Omental fat pad (tissue), 4 donors: ENCODE measurements around the gene ATP13A1. TPM values are rescaled to one million over a fixed set of nuclear protein-coding genes. Genes with fewer than 3 reads are reported as not detected.
A peak's percentile ranks its signal among the peaks of the same experiment; 100 is the strongest.

Experiments
- ATAC-seq: fragments of 150-250 bp; one replicate; pipeline ENCODE4 v1.9.1; 2016; ENCODE audit warnings: mild to moderate bottlenecking, moderate library complexity; ENCODE audit not compliant: low FRiP score
- DNase-seq: peaks from one replicate; pipeline ENCODE4 v3.0.0-alpha.2; 2019; ENCODE audit warnings: low spot score
- CTCF ChIP-seq, 3 donors: fragments of 450-650 bp; IDR thresholded peaks; one replicate each; pipeline ENCODE4 v1.5.1; 2016 to 2017; ENCODE audit warnings: antibody characterized with exemption in 3 of 3, mild to moderate bottlenecking in 3 of 3, moderate library complexity in 2 of 3
- total RNA-seq, 4 donors: library from RNA; depleted of rRNA; stranded (reverse); fragments of >200 nt; gene quantifications; one replicate each; pipeline ENCODE4 v1.1.0, GENCODE V29; 2016

The ATP13A1 gene
- total RNA-seq, 4 donors from 2014 or later: 100 to 255 (median 143) TPM

DNA sequence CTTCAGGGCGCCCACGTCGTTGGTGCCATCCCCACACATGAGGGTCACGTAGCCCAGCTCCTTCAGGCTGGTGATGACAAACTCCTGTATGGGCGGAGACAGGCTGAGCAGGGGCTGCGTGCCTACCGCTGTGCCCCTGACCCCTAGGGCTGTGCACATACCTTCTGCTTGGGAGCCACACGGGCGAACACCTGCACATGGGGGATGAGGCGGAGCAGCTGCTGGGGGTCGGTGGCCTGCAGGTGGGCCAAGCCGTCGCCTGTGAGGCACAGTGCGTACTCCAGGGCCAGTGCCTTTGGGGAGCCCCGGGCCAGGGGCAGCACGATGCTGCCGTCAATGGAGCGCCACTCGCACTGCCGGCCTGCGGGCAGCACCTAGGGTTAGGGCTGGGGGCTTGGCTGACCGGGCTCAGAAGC lies 13.9 kb downstream of the ATP13A1 start:
- no peak for TF ChIP-seq CTCF (IDR thresholded peaks at IDR 0.05)
- ATAC-seq (no peak), DNase-seq (no peak)

DNA sequence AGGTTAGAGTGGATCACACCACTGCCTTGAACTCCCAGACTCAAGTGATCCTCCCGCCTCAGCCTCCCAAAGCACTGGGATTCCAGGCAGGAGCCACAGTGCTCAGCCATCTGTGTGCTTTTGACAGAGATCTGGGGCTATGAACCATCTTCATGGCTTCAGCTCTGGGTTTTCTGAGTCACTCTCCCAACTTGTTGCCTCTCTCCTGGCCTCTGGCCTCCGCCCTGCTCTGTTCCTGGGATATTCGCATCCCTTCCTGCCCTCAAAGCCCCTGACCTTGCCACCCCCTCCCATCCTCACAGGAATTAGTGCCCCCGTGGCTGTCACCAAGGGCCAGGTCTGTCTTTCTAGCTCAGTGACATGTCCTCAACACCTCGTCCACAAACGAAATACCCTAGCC lies 14.3 kb downstream of the ATP13A1 start:
- DNase-seq (no peak), ATAC-seq (no peak)
- TF ChIP-seq CTCF (IDR thresholded peaks at IDR 0.05): no peak

DNA sequence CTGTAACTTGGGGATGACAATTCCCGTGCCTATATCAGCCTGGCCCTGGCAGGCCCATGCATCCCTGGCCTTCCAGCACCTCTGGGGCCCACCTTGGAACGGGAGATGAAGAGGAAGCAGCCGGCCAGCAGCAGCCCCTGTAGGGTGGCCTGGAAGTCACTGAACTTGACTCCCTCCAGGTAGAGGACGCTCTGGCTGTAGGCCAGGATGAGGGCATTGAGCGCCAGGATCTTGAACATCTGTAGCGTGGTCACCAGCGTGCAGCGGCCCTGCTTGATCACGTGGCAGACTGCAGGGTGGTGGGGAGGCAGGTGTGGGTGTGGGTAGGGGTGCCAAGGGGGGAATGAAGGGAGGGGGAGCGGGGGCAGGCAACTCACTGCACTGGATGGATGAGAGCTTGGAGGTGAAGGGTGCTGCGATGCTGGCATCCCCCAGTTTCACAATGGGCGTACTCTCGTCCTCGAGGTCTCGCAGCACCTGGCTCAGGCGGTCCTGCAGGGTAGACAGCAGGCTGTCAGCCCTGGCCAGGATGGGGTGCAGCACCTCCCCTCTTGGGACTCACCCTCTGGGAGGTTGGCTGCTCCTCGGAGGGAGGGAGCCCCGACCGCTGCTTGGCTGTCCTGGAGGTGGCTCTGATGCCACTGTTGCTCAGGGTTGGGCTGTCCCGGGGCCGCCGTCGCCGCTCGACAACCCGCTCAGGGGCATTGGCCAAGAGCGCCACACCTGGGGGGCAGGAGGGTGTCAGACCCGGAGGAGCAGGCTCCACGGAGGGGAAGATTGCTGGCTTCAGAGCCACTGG lies 16.2 kb downstream of the ATP13A1 start:
- TF ChIP-seq CTCF (IDR thresholded peaks at IDR 0.05): no peak
- ATAC-seq (no peak), DNase-seq (no peak)

- DNase-seq (no peak), ATAC-seq (no peak)
- no peak for TF ChIP-seq CTCF (IDR thresholded peaks at IDR 0.05)
These were observed 18.1 kb downstream of the ATP13A1 start for GRCh38 chr19:19645233-19645870.

DNA sequence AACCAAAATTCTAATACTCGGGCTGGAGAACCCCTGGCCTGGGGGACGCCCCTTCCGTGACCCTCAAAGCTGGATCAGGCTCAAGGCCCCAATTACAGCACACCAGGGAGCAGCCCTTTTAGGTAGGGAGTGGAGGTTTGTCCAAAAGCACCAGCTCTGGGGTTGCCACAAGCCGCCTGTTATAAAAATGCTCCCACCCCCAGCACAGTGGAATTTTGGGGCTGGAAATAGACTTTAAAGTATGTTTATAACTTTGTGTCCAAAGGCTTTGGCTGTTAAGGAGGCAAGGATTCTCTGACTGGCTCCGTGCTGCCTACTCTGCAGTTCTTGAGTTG lies 19.5 kb downstream of the ATP13A1 start:
- no peak for TF ChIP-seq CTCF (IDR thresholded peaks at IDR 0.05)
- DNase-seq (no peak), ATAC-seq (no peak)

GRCh38 chr19:19643158-19644053 lies 20.1 kb downstream of the ATP13A1 start, which contains the start of gene GMIP:
TSS of gene GMIP (minus strand) at chr19:19643657. CDS start at chr19:19643529, 128 bp downstream.
- ATAC-seq (peak; percentile 75), DNase-seq (peak; percentile 63)
- TF ChIP-seq CTCF (IDR thresholded peaks at IDR 0.05): peak in 2 of 3 donors; percentile 28 to 75
